ENCODE data around the gene ADAMTSL3. TPM values are rescaled to one million over a fixed set of nuclear protein-coding genes. Genes with fewer than 3 reads are reported as not detected.

ADAMTSL3 gene
- total and polyA plus RNA-seq, 8 donors: 10.5 to 27.6 (median 17.4) TPM

DNA sequence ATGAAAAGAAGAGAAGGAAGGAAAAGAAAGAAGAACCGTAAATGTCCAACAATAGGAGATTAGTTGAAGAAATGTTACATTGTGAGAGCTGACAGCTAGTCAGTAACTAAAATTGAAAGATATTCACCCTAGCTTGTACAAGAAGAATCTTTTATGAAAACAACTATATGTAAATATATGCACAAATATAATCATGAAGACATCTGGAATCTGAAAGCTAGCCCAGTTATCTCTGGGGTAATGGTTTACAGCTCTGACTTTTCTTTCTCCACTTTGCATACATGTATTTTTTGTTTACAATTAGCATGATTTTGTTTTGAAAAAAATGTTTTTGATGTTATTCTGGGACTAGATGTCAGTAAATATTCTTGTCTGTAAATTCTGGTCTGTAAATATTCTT, 37.1 kb upstream of the ADAMTSL3 start:
- TF ChIP-seq CTCF (IDR thresholded peaks at IDR 0.05): no peak
- intact Hi-C loops (cut with DNase I): no loop called here
- Histone ChIP-seq H3K36me3 (no peaks in the 10 kb centered on the region), H3K4me1 (no peaks in the 10 kb centered on the region), H3K9me3 (no peaks in the 10 kb centered on the region), H3K4me3 (no peak overlapping the region), H3K27me3 (no peaks in the 10 kb centered on the region), H3K27ac (no peak overlapping the region)
- ATAC-seq (no peak), DNase-seq (no peak)

DNA sequence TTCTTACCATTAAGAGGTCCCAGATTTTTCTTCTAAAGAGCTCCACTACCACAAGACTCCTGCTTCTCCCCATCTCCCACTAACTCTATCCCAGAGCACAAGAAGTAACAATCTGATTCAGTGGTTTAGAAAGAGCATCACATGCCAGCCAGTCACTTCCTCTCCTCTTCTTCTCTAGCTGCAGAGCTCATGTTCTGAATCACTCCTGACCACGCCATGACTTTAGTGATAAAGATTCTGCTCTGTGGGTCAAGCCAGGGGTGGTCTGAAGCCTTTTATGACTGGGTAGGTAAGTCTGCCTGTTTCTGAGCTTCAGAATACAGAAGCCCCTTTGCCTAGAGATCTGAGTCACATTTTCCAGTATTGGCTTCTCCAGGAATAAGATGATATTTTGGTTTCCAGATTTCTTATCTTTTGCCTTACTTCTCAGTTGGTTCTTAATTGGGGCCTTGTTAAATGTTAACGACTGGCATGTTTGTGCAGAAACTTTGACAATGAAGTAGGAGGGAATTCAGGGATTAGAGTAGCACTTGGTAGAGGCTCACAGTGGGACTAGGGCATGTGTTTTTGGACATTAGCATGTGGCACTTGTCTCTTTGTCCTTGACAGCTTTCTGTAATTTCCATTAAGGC, 27.6 kb upstream of the ADAMTSL3 start:
- no peak overlapping the region for H3K27ac ChIP-seq
- no peak for DNase-seq
- peaks cover 0 to 3% of the 10 kb centered on the region in 2 donors for H3K9me3 ChIP-seq
- intact Hi-C loops (cut with DNase I): no loop called here
- H3K4me1 ChIP-seq: no peaks in the 10 kb centered on the region
- H3K36me3 ChIP-seq: no peaks in the 10 kb centered on the region
- TF ChIP-seq CTCF (IDR thresholded peaks at IDR 0.05): no peak
- H3K27me3 ChIP-seq: no peaks in the 10 kb centered on the region
- ATAC-seq: no peak
- H3K4me3 ChIP-seq: no peak overlapping the region

DNA sequence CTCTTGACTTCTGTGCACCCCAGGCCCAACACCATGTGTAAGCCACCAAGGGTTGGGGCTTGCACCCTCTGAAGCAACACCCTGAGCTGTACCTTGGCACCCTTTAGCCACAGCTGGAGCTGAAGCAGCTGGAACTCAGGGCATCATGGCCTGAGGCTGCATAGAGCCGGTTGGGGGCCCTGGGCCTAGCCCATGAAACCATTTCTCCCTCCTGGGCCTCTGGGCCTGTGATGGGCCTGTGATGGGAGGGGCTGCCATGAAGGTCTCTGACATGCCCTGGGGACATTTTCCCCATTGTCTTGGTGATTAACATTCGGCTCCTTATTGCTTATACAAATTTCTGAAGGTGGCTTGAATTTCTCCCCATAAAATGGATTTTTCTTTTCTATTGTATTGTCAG, 22.4 kb upstream of the ADAMTSL3 start:
- H3K9me3 ChIP-seq: peaks cover 0 to 5% of the 10 kb centered on the region in 2 donors
- no peak for TF ChIP-seq CTCF (IDR thresholded peaks at IDR 0.05)
- H3K27ac ChIP-seq: no peak overlapping the region
- H3K27me3 ChIP-seq: no peaks in the 10 kb centered on the region
- ATAC-seq (no peak), DNase-seq (no peak)
- no peak overlapping the region for H3K4me3 ChIP-seq
- intact Hi-C loops (cut with DNase I): no loop called here
- no peaks in the 10 kb centered on the region for H3K4me1 ChIP-seq
- no peaks in the 10 kb centered on the region for H3K36me3 ChIP-seq

DNA sequence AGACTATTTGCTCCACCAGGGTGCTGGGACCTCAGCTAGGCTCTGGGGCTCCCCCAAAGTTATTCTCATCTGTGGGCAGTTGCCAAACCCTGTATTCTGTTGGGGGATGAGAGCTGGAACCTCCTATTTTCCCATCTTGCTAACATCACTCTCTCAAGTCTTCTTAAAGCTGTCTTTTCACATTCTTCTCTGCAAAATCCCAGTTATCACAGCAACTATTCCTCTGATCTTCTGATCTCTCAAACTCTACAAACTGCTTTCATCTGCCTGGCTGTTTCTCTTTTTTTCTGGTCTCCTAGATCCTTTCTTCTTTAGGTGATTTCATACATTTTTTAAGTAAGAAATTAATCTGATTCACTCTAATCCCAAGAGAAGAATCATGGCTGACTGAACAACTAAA, 10.7 kb upstream of the ADAMTSL3 start:
- intact Hi-C loops (cut with DNase I): no loop called here
- H3K27ac ChIP-seq: no peak overlapping the region
- peaks cover 0 to 14% of the 10 kb centered on the region in 2 donors for H3K9me3 ChIP-seq
- no peaks in the 10 kb centered on the region for H3K4me1 ChIP-seq
- no peak overlapping the region for H3K4me3 ChIP-seq
- no peaks in the 10 kb centered on the region for H3K36me3 ChIP-seq
- no peaks in the 10 kb centered on the region for H3K27me3 ChIP-seq
- no peak for ATAC-seq
- TF ChIP-seq CTCF (IDR thresholded peaks at IDR 0.05): no peak
- no peak for DNase-seq

DNA sequence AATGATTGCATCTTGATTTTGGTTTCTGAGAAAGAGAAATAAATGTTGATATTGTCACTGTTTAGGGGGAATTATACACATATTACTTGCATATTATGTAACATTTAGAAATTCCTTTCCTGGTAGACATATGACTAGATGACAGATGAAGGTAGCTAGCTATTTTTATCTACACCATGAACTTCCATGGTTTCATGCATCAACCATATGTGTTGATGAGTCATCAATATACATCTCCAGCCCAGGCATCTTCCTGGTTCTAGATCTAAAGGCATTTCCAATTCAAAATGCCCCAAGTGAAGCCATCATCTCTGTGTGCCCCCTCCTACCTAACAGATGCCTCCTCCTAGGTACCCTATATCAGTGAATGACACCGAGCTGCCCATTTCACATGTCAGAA, 9.5 kb upstream of the ADAMTSL3 start:
- Histone ChIP-seq H3K27ac (no peak overlapping the region), H3K9me3 (peaks cover 0 to 7% of the 10 kb centered on the region in 2 donors), H3K4me1 (no peaks in the 10 kb centered on the region), H3K27me3 (no peaks in the 10 kb centered on the region), H3K4me3 (no peak overlapping the region), H3K36me3 (no peaks in the 10 kb centered on the region)
- DNase-seq (no peak), ATAC-seq (no peak)
- intact Hi-C loops (cut with DNase I): no loop called here
- TF ChIP-seq CTCF (IDR thresholded peaks at IDR 0.05): no peak
